ENCODE results near the gene C9orf72. TPM values are rescaled to one million over a fixed set of nuclear protein-coding genes. Genes with fewer than 3 reads are reported as not detected.
"Not testable (repeated sequence)": the region's sequence is repeated elsewhere in the genome, so short reads cannot be mapped to it uniquely, and the experiment has no call there.

Gene C9orf72
- polyA plus RNA-seq, result 10 to 100 TPM in 1 of 3 donors, 1 to 10 TPM in 2; 4.5 to 11.6 (median 7.6) TPM

DNA sequence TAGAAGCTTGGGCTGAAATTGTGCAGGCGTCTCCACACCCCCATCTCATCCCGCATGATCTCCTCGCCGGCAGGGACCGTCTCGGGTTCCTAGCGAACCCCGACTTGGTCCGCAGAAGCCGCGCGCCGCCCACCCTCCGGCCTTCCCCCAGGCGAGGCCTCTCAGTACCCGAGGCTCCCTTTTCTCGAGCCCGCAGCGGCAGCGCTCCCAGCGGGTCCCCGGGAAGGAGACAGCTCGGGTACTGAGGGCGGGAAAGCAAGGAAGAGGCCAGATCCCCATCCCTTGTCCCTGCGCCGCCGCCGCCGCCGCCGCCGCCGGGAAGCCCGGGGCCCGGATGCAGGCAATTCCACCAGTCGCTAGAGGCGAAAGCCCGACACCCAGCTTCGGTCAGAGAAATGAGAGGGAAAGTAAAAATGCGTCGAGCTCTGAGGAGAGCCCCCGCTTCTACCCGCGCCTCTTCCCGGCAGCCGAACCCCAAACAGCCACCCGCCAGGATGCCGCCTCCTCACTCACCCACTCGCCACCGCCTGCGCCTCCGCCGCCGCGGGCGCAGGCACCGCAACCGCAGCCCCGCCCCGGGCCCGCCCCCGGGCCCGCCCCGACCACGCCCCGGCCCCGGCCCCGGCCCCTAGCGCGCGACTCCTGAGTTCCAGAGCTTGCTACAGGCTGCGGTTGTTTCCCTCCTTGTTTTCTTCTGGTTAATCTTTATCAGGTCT lies at the start of gene C9orf72:
C9orf72 (minus strand) TSS at position 564 of the 716 bp plus-strand sequence. CDS start 6,361 bp downstream, outside the sequence.
- Mint-ChIP-seq H3K36me3 (peaks cover 0 to 1% (median 0%) of the 10 kb centered on the region in 3 donors), H3K9me3 (peaks cover 0 to 4% (median 2%) of the 10 kb centered on the region in 6 donors), H3K4me1 (peaks cover 24 to 27% of the 10 kb centered on the region in 2 donors), H3K27ac (peak within 1 kb of the TSS; percentile 99 to 100 (median 99)), H3K27me3 (ENCODE audit: low read depth in 3 of 3) (peaks cover 17 to 21% (median 17%) of the 10 kb centered on the region in 3 donors), H3K4me3 (peak within 1 kb of the TSS; percentile 92 to 99 (median 97))
- peak; percentile 85 to 90 (median 90) for DNase-seq

DNA sequence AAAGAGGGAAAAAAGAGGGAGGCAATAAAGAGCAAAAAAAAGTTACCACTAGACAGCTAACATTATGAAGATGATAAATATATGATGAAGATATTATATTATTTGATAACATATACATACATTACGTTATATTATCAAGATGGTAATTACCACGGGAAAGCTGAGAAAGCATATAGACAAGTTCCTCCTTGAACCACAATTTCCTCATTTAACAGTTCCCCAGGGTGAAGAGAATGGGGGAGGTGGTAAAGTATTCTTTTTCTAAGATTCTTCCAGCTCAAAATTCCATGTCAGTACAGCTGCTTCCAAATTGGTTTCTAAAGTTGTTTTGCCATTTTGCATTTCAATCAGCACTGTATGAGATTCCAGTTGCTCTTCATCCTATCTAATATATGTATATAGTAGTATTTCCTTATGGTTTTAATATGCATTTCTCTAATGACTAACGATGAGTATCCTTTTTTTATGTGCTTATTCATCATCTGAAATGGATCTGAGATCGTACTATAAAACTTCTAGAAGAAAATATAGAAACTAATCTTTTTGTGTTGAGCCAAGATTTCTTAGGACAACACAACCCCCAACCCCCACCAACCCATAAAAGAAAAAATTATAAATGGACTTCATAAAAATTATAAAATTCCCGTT lies 49.5 kb upstream of the C9orf72 start:
- no peak overlapping the region for H3K27ac Mint-ChIP-seq
- no peaks in the 10 kb centered on the region for H3K36me3 Mint-ChIP-seq
- no peaks in the 10 kb centered on the region for H3K4me1 Mint-ChIP-seq
- no peak overlapping the region for H3K4me3 Mint-ChIP-seq
- DNase-seq, result no peak
- H3K27me3 Mint-ChIP-seq (ENCODE audit: low read depth in 3 of 3), result peaks cover 1 to 4% (median 2%) of the 10 kb centered on the region in 3 donors
- no peaks in the 10 kb centered on the region for H3K9me3 Mint-ChIP-seq

DNA sequence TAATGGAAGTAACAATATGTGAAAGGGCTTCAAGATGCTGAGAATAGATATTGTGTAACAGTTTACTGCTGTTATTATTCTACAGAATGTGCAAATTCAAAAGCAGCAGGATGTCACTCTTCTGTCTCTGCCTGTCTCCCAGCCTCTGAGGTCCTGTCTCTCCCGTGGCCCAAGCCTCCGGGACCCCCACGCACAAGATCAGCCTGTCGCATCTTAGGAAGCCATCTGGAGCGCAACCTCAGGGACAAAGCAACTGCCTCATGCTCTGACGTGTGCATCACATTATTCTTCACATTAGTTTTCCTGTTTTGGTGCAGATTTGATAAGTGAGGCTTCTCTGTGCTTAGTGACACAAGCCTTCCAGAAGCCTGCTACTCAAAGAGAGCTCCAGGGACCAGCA lies 46.5 kb upstream of the C9orf72 start:
- no peaks in the 10 kb centered on the region for H3K36me3 Mint-ChIP-seq
- DNase-seq, result no peak
- H3K27ac Mint-ChIP-seq, result no peak overlapping the region
- peaks cover 0 to 4% (median 0%) of the 10 kb centered on the region in 6 donors for H3K9me3 Mint-ChIP-seq
- H3K4me3 Mint-ChIP-seq, result no peak overlapping the region
- H3K27me3 Mint-ChIP-seq (ENCODE audit: low read depth in 3 of 3), result peaks cover 0 to 1% (median 0%) of the 10 kb centered on the region in 3 donors
- H3K4me1 Mint-ChIP-seq, result no peaks in the 10 kb centered on the region

DNA sequence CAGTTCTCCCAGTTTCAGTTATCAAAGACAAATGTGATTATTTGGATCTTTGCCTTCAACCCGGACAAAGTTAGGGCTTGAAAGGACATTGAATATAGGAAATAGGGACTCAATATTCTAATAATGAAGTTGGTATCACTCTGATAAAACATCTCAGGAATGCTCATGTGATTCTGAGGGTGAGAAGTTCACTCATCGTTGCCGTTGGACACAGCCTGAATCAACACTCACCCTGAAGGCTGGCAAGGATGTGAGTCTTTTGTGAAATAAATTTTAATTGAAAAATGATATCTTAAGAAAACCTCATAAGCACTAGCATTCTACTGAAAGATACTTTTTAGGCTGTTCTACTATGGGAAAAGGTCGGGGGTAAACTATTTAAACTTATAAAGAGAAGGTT lies 44.8 kb upstream of the C9orf72 start:
- H3K9me3 Mint-ChIP-seq, result peaks cover 0 to 4% (median 0%) of the 10 kb centered on the region in 6 donors
- no peak for DNase-seq
- H3K36me3 Mint-ChIP-seq, result no peaks in the 10 kb centered on the region
- H3K27me3 Mint-ChIP-seq (ENCODE audit: low read depth in 3 of 3), result peaks cover 0 to 6% (median 1%) of the 10 kb centered on the region in 3 donors
- no peak overlapping the region for H3K27ac Mint-ChIP-seq
- no peak overlapping the region for H3K4me3 Mint-ChIP-seq
- H3K4me1 Mint-ChIP-seq, result no peaks in the 10 kb centered on the region

DNA sequence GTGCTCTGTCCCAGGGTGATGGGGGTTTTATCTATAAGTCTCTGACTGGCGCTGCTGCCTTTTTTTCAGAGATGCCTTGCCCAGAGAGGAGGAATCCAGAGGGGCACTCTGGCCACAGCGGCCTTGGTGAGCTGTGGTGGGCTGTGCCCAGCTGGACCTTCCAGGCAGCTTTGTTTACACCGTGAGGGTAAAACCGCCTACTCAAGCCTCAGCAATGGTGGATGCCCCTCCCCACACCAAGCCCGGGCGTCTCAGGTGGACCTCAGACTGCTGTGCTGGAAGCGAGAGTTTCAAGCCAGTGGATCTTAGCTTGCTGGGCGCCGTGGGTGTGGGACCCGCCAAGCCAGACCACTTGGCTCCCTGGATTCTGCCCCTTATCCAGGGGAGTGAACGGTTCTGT lies 41.3 kb upstream of the C9orf72 start:
- Mint-ChIP-seq H3K27ac (no peak overlapping the region), H3K27me3 (ENCODE audit: low read depth in 3 of 3) (peaks cover 1 to 11% (median 3%) of the 10 kb centered on the region in 3 donors), H3K36me3 (no peaks in the 10 kb centered on the region), H3K4me3 (no peak overlapping the region), H3K9me3 (peaks cover 0 to 4% (median 0%) of the 10 kb centered on the region in 6 donors), H3K4me1 (no peaks in the 10 kb centered on the region)
- no peak for DNase-seq

- not testable (repeated sequence) for H3K36me3 Mint-ChIP-seq, H3K27ac Mint-ChIP-seq, DNase-seq, H3K9me3 Mint-ChIP-seq, H3K4me3 Mint-ChIP-seq, H3K4me1 Mint-ChIP-seq
- peaks cover 0 to 14% (median 3%) of the 10 kb centered on the region in 3 donors for H3K27me3 Mint-ChIP-seq (ENCODE audit: low read depth in 3 of 3)
Measured at GRCh38 chr9:27612036-27612435, 38.8 kb upstream of the C9orf72 start.

- DNase-seq, result no peak
- H3K27ac Mint-ChIP-seq, result no peak overlapping the region
- H3K36me3 Mint-ChIP-seq, result no peaks in the 10 kb centered on the region
- no peaks in the 10 kb centered on the region for H3K4me1 Mint-ChIP-seq
- peaks cover 0 to 4% (median 0%) of the 10 kb centered on the region in 6 donors for H3K9me3 Mint-ChIP-seq
- H3K4me3 Mint-ChIP-seq, result no peak overlapping the region
- H3K27me3 Mint-ChIP-seq (ENCODE audit: low read depth in 3 of 3), result peaks cover 0 to 14% (median 3%) of the 10 kb centered on the region in 3 donors
Measured at GRCh38 chr9:27610622-27611021, 37.3 kb upstream of the C9orf72 start.

GRCh38 chr9:27602954-27603353 lies 29.7 kb upstream of the C9orf72 start:
- DNase-seq, result no peak
- H3K4me3 Mint-ChIP-seq, result no peak overlapping the region
- no peak overlapping the region for H3K27ac Mint-ChIP-seq
- H3K36me3 Mint-ChIP-seq, result no peaks in the 10 kb centered on the region
- H3K27me3 Mint-ChIP-seq (ENCODE audit: low read depth in 3 of 3), result peaks cover 0 to 6% (median 0%) of the 10 kb centered on the region in 3 donors
- H3K9me3 Mint-ChIP-seq, result peaks cover 0 to 2% (median 0%) of the 10 kb centered on the region in 6 donors
- no peaks in the 10 kb centered on the region for H3K4me1 Mint-ChIP-seq

- H3K9me3 Mint-ChIP-seq, result peaks cover 0 to 2% (median 0%) of the 10 kb centered on the region in 6 donors
- H3K27me3 Mint-ChIP-seq (ENCODE audit: low read depth in 3 of 3), result peaks cover 0 to 7% (median 0%) of the 10 kb centered on the region in 3 donors
- DNase-seq, result no peak
- no peak overlapping the region for H3K4me3 Mint-ChIP-seq
- H3K27ac Mint-ChIP-seq, result no peak overlapping the region
- H3K4me1 Mint-ChIP-seq, result no peaks in the 10 kb centered on the region
- H3K36me3 Mint-ChIP-seq, result no peaks in the 10 kb centered on the region
Measured at GRCh38 chr9:27602142-27602861, 29.0 kb upstream of the C9orf72 start.

- H3K36me3 Mint-ChIP-seq, result no peaks in the 10 kb centered on the region
- DNase-seq, result no peak
- no peak overlapping the region for H3K27ac Mint-ChIP-seq
- H3K4me1 Mint-ChIP-seq, result no peaks in the 10 kb centered on the region
- H3K9me3 Mint-ChIP-seq, result peaks cover 0 to 2% (median 0%) of the 10 kb centered on the region in 6 donors
- H3K4me3 Mint-ChIP-seq, result no peak overlapping the region
- H3K27me3 Mint-ChIP-seq (ENCODE audit: low read depth in 3 of 3), result peaks cover 0 to 7% (median 0%) of the 10 kb centered on the region in 3 donors
Measured at GRCh38 chr9:27601396-27601795, 28.1 kb upstream of the C9orf72 start.

DNA sequence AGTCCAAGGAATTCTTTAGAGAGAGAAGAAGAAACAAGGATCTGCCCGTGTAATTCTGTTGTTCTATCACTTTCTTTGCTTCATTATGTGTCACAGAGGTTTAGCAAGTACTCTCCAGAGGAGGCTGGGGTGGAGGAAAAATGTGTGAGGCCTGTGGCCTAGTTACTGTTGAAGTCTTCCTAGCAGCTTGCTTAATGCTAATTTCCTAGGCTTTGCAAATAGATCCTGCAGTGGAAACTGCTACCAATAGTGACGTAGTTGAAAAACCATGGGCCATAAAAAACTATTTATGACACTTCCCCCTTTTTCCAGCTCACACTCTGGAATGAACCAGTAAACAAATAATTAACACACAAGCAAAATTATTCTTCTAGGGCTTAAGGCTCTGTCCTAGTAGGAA lies 27.0 kb upstream of the C9orf72 start:
- no peaks in the 10 kb centered on the region for H3K4me1 Mint-ChIP-seq
- H3K9me3 Mint-ChIP-seq, result peaks cover 0 to 2% (median 0%) of the 10 kb centered on the region in 6 donors
- no peak overlapping the region for H3K4me3 Mint-ChIP-seq
- H3K36me3 Mint-ChIP-seq, result no peaks in the 10 kb centered on the region
- peak overlapping the region in 2 of 6 donors; percentile 26 to 56 for H3K27ac Mint-ChIP-seq
- H3K27me3 Mint-ChIP-seq (ENCODE audit: low read depth in 3 of 3), result peaks cover 0 to 7% (median 2%) of the 10 kb centered on the region in 3 donors
- DNase-seq, result no peak

DNA sequence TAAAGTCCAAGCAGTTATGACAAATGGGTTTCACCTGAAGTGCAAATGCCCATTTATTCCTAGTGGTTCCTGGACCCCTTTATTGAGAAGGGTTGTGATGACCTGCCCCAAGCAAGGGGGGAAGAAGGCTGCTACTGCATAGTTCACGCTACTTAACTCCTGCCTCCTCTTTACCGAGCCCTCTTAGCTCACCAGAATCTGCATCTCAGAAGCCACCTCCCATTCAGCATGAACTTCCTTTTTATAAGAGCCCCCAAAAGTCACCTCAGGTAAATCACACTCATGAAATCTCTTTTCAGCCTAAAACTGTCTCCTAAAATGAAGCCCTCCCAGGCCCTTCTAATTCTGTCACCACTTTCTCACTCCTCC lies 26.6 kb upstream of the C9orf72 start:
- Mint-ChIP-seq H3K4me3 (no peak overlapping the region), H3K27ac (peak overlapping the region in 2 of 6 donors; percentile 26 to 56), H3K4me1 (no peaks in the 10 kb centered on the region)

DNA sequence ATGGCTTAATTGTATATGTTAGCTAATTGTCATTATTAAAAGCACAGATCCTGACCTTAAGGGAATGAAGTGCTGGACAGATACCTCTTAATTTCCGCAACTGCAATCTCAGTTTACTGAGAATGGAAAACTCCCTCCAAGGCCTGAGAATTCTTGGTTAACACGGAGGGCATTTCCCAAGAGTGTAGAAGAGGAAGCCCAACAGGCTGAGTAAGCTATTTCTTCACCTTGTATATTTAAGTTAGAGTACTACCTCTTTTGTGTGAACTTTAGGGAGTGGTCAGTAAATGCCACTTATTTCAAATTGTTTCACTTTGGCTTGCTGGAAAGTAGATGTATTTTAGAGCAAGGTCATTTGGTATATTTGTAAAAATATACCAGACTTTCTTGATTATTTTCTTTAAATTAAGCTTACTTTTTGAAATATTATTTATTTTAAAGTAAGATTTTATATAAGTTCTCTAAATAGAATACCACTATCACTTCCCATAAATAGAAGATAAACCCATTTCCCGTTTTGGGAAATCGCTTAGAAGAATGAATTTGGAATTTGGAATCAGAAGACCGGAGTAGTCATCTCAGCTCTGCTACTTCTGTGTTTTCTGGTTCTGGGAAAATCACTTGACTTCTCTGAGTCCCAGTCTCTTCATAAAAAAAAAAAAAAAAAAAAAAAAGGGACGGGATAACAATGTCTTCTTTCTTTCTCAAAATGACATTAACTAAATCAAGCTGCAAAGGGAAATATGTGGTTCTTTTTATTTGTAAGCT lies 26.0 kb upstream of the C9orf72 start:
- H3K27me3 Mint-ChIP-seq (ENCODE audit: low read depth in 3 of 3), result peaks cover 0 to 7% (median 2%) of the 10 kb centered on the region in 3 donors
- H3K36me3 Mint-ChIP-seq, result no peaks in the 10 kb centered on the region
- no peak for DNase-seq
- peaks cover 0 to 2% (median 0%) of the 10 kb centered on the region in 6 donors for H3K9me3 Mint-ChIP-seq
- no peaks in the 10 kb centered on the region for H3K4me1 Mint-ChIP-seq
- no peak overlapping the region for H3K4me3 Mint-ChIP-seq
- no peak overlapping the region for H3K27ac Mint-ChIP-seq

More for the DNA sequence above, 26.6 kb upstream of the C9orf72 start:
- Mint-ChIP-seq H3K9me3 (peaks cover 0 to 2% (median 0%) of the 10 kb centered on the region in 6 donors), H3K27me3 (ENCODE audit: low read depth in 3 of 3) (peaks cover 0 to 7% (median 2%) of the 10 kb centered on the region in 3 donors), H3K36me3 (no peaks in the 10 kb centered on the region)
- no peak for DNase-seq

All from immature natural killer cell (primary cell).